K562 (cell line): ENCODE results near the gene NTM. TPM values are rescaled to one million over a fixed set of nuclear protein-coding genes. Genes with fewer than 3 reads are reported as not detected.

Experiments
- ATAC-seq: fragments of 200-7000 bp; cut with Tn5 transposase; 3 replicates; pipeline ENCODE4 v1.9.1; 2020; ENCODE audit warnings: moderate library complexity
- BruUV-seq: library from RNA; stranded (reverse); fragments of 400-500 nt; replicated peaks from 2 replicates; lab custom pipeline; 2021; lab: Mats Ljungman, UMichigan
- CTCF ChIA-PET: fragments of 300-600 bp; formaldehyde crosslinking; extraction: SDS; loops from one replicate; lab custom pipeline; 2021; ENCODE audit warnings: low intra/inter-chr PET ratio; lab: Yijun Ruan, JAX
- POLR2A ChIA-PET: fragments of 300-600, 350-650 bp; sonication (Branson Sonifier 250); formaldehyde crosslinking; extraction: SDS; loops from one replicate; lab custom pipeline; 2021; ENCODE audit warnings: antibody characterized with exemption, inconsistent platforms; lab: Yijun Ruan, JAX
- DNase-seq, 4 experiments: peaks; one replicate each; pipeline versions ENCODE4 v3.0.0 to v3.0.0-alpha.2; 2011 to 2018; ENCODE audit warnings: low spot score in 3 of 4, mixed read lengths in 3 of 4; ENCODE audit errors: extremely low read depth in 1 of 4
- FAIRE-seq: peaks from 2 replicates; lab custom pipeline; 2011; peaks lifted over from hg19 to GRCh38; lab: Jason Lieb, UNC
- H2AFZ ChIP-seq: 2 replicates; pipeline ENCODE4 v1.6.0; 2011; ENCODE audit warnings: low read depth, low read length, control low read depth, inconsistent platforms
- H3K27ac ChIP-seq: fragments of 200-600 bp; 3 replicates; pipeline ENCODE4 v1.8.0; 2011; ENCODE audit warnings: low read depth, mild to moderate bottlenecking, control low read depth, inconsistent platforms, low read length, moderate library complexity, mixed read lengths; ENCODE audit errors: extremely low read depth
- H3K27me3 ChIP-seq, 2 experiments: fragments of 300-600 bp in 1 of 2; 2 replicates in 1 of 2; 3 replicates in 1 of 2; pipeline versions ENCODE4 v1.6.0 to v1.8.0; 2011; ENCODE audit warnings: inconsistent platforms in 2 of 2, low read length in 2 of 2, mild to moderate bottlenecking in 1 of 2, mixed read lengths in 1 of 2, moderate library complexity in 1 of 2; ENCODE audit not compliant: control insufficient read depth in 2 of 2, insufficient read depth in 2 of 2
- H3K36me3 ChIP-seq: fragments of 300-600 bp; 3 replicates; pipeline ENCODE4 v1.8.0; 2011; ENCODE audit warnings: mild to moderate bottlenecking, low read length, inconsistent platforms; ENCODE audit not compliant: control insufficient read depth, insufficient read depth
- H3K4me1 ChIP-seq, 2 experiments: fragments of 200-600 bp in 1 of 2; replicated peaks in 1 of 2; 2 replicates in 1 of 2; 3 replicates in 1 of 2; pipeline versions ENCODE4 v1.5.1 to v1.8.0; 2011; ENCODE audit warnings: inconsistent platforms in 2 of 2, low read length in 2 of 2, mild to moderate bottlenecking in 1 of 2, mixed read lengths in 1 of 2, moderate library complexity in 1 of 2; ENCODE audit not compliant: control insufficient read depth in 2 of 2, insufficient read depth in 2 of 2
- H3K4me2 ChIP-seq: 2 replicates; pipeline ENCODE4 v1.6.1; 2011; ENCODE audit warnings: low read length, control low read depth, inconsistent platforms, mixed read lengths; ENCODE audit not compliant: insufficient read depth
- H3K4me3 ChIP-seq: fragments of 200-600 bp; sonication (generic), shearing (Covaris generic); 2 replicates; pipeline ENCODE4 v1.5.1; 2016; ENCODE audit warnings: control low read depth, inconsistent platforms
- H3K79me2 ChIP-seq: fragments of 200-600 bp; 3 replicates; pipeline ENCODE4 v1.8.0; 2011; ENCODE audit warnings: low read length, inconsistent platforms; ENCODE audit not compliant: control insufficient read depth, insufficient read depth
- H3K9ac ChIP-seq, 2 experiments: 2 replicates each; pipeline versions ENCODE4 v1.6.0 to v1.6.1; 2011; ENCODE audit warnings: low read depth in 2 of 2, low read length in 2 of 2, control low read depth in 1 of 2, inconsistent platforms in 1 of 2, mild to moderate bottlenecking in 1 of 2, mixed read lengths in 1 of 2; ENCODE audit not compliant: insufficient read depth in 1 of 2
- H3K9me1 ChIP-seq: one replicate; pipeline ENCODE4 v1.6.0; 2011; ENCODE audit warnings: inconsistent platforms, mild to moderate bottlenecking, low read length, moderate library complexity; ENCODE audit not compliant: control insufficient read depth, insufficient read depth
- H3K9me3 ChIP-seq: replicated peaks from 2 replicates; pipeline ENCODE4 v1.5.1; 2011; ENCODE audit warnings: low read depth, low read length, inconsistent platforms; ENCODE audit not compliant: control insufficient read depth, insufficient read depth
- H4K20me1 ChIP-seq: replicated peaks from 2 replicates; pipeline ENCODE4 v1.6.1; 2011; ENCODE audit warnings: low read length, inconsistent platforms, mixed read lengths; ENCODE audit not compliant: control insufficient read depth, insufficient read depth
- BDP1 ChIP-seq: IDR thresholded peaks from 3 replicates; pipeline ENCODE4 v1.6.1; 2011; ENCODE audit not compliant: insufficient read length, insufficient read depth
- CHD2 ChIP-seq: IDR thresholded peaks from 2 replicates; pipeline ENCODE4 v1.6.1; 2011; ENCODE audit warnings: low read depth, low read length
- FOXJ2 ChIP-seq: fragments of 200-800 bp; sonication (Bioruptor generic); IDR thresholded peaks from 2 replicates; pipeline ENCODE4 v1.6.1; 2016; ENCODE audit warnings: missing genetic modification characterization, missing compliant biosample characterization
- GTF2E2 ChIP-seq: fragments of 200-800 bp; sonication (Bioruptor generic); IDR thresholded peaks from 2 replicates; pipeline ENCODE4 v1.6.1; 2016; ENCODE audit warnings: missing genetic modification characterization, missing compliant biosample characterization
- GTF2F1 ChIP-seq: IDR thresholded peaks from 2 replicates; pipeline ENCODE4 v1.6.1; 2011; ENCODE audit warnings: low read depth, low read length, improper control_type of control experiment
- ILF3 ChIP-seq: fragments of 450-650 bp; IDR thresholded peaks from 2 replicates; pipeline ENCODE4 v1.6.1; 2018; ENCODE audit warnings: antibody characterized with exemption, mild to moderate bottlenecking, moderate library complexity, borderline replicate concordance
- IRF2 ChIP-seq: sonication (generic); formaldehyde crosslinking; IDR thresholded peaks from 2 replicates; pipeline ENCODE4 v1.8.1; 2022; ENCODE audit warnings: mild to moderate bottlenecking, missing genetic modification reagents
- JUND ChIP-seq, 2 experiments: IDR thresholded peaks; 2 replicates in 1 of 2; 3 replicates in 1 of 2; pipeline ENCODE4 v1.6.1; 2011; ENCODE audit warnings: borderline replicate concordance in 2 of 2, low read depth in 2 of 2, low read length in 2 of 2, improper control_type of control experiment in 1 of 2, missing biosample characterization in 1 of 2, missing genetic modification characterization in 1 of 2, missing genetic modification reagents in 1 of 2
- KLF10 ChIP-seq: fragments of 250-450 bp; sonication (Bioruptor Pico); IDR thresholded peaks from 2 replicates; pipeline ENCODE4 v1.6.1; 2021; ENCODE audit warnings: matching md5 sums
- LCOR ChIP-seq: sonication (generic); formaldehyde crosslinking; IDR thresholded peaks from 2 replicates; pipeline ENCODE4 v1.8.0; 2022; ENCODE audit warnings: mild to moderate bottlenecking, missing genetic modification reagents
- MCM7 ChIP-seq, 2 experiments: fragments of 450-650 bp; IDR thresholded peaks; 2 replicates each; pipeline ENCODE4 v1.6.1; 2016 to 2018
- NFYB ChIP-seq: IDR thresholded peaks from 2 replicates; pipeline ENCODE4 v1.6.1; 2011; ENCODE audit warnings: mild to moderate bottlenecking, moderate library complexity; ENCODE audit not compliant: insufficient read length; ENCODE audit errors: extremely low read depth
- PTBP1 ChIP-seq: fragments of 200-400 bp; formaldehyde crosslinking; IDR thresholded peaks from 2 replicates; pipeline ENCODE4 v1.6.1; 2017; ENCODE audit warnings: low read depth, low read length
- SRSF7 ChIP-seq: fragments of 200-400 bp; formaldehyde crosslinking; optimal IDR thresholded peaks from 2 replicates; pipeline ENCODE3; 2017; ENCODE audit warnings: mild to moderate bottlenecking, low read depth, low read length
- SUPT5H ChIP-seq: fragments of 450-650 bp; IDR thresholded peaks from 2 replicates; pipeline ENCODE4 v1.6.1; 2016
- TCF7 ChIP-seq: sonication (generic); IDR thresholded peaks from 2 replicates; pipeline ENCODE4 v1.6.1; 2016; ENCODE audit warnings: antibody characterized with exemption, borderline replicate concordance
- TEAD4 ChIP-seq, 2 experiments: sonication (generic) in 1 of 2; formaldehyde crosslinking in 1 of 2; IDR thresholded peaks; 2 replicates each; pipeline versions ENCODE4 v1.6.1 to v1.8.0; 2012 to 2022; ENCODE audit warnings: borderline replicate concordance in 1 of 2, inconsistent platforms in 1 of 2, low read length in 1 of 2, mild to moderate bottlenecking in 1 of 2, missing genetic modification reagents in 1 of 2
- ZNF121 ChIP-seq: sonication (generic); formaldehyde crosslinking; conservative IDR thresholded peaks from 2 replicates; pipeline ENCODE4 v1.8.0; 2022; ENCODE audit warnings: missing genetic modification reagents
- ZNF133 ChIP-seq: fragments of 250-450 bp; sonication (Bioruptor Pico); IDR thresholded peaks from 2 replicates; pipeline ENCODE4 v1.4.0; 2020; ENCODE audit warnings: mild to moderate bottlenecking
- ZNF197 ChIP-seq: fragments of 200-800 bp; sonication (Bioruptor generic); IDR thresholded peaks from 2 replicates; pipeline ENCODE4 v1.6.1; 2016; ENCODE audit warnings: low read depth, missing genetic modification characterization, missing compliant biosample characterization
- ZNF644 ChIP-seq: fragments of 200-800 bp; sonication (Bioruptor generic); IDR thresholded peaks from 2 replicates; pipeline ENCODE4 v1.6.1; 2016; ENCODE audit warnings: low read depth, missing genetic modification characterization, missing compliant biosample characterization
- WGBS: fragments of 100-300 bp; shearing (Covaris generic); methylation state at CpG from one replicate; pipeline ENCODE4 v1.1.6; 2016; ENCODE audit warnings: low coverage, mixed read lengths; ENCODE audit not compliant: insufficient coverage; ENCODE audit errors: missing lambda C conversion rate; 5-methylcytosine and 5-hydroxymethylcytosine counted together
- in situ Hi-C: fragments of 300-500 bp; cut with MboI; formaldehyde crosslinking; loops from 4 replicates; pipeline ENCODE4 v1.15.0; 2018; ENCODE audit warnings: inconsistent platforms, mixed read lengths
- intact Hi-C: fragments of 100-400 bp; cut with micrococcal nuclease; formaldehyde crosslinking; loops from 2 replicates; pipeline ENCODE4 v1.14.2; 2022
- polyA plus RNA-seq, 8 experiments: library from polyadenylated mRNA; depleted of rRNA in 4 of 8; stranded (reverse) in 5 of 8; unstranded in 3 of 8; fragments of >200 nt; fragmentation: Nextera tagmentation in 2 of 8; fragmentation: Illumina TruSeq in 1 of 8; extraction: Ambion mirVana in 2 of 8; extraction: Trizol in 1 of 8; gene quantifications; 2 replicates each; pipeline versions ENCODE4 v1.2.1 to v1.2.3, GENCODE V29; 2011 to 2014; ENCODE audit warnings: inconsistent platforms in 1 of 8, missing spikeins in 1 of 8
- total RNA-seq, 7 experiments: library from RNA; depleted of rRNA in 6 of 7; stranded (reverse); fragments of >200 nt in 6 of 7; fragmentation: Illumina TruSeq in 2 of 7; extraction: Trizol in 2 of 7; gene quantifications; 2 replicates each; pipeline versions ENCODE4 v1.2.1 to v1.2.3, GENCODE V29; 2011 to 2021; ENCODE audit warnings: low replicate concordance in 1 of 7
- TF ChIP-seq, protein P1 (sequence below): IDR thresholded peaks from 2 replicates; pipeline ENCODE4 v1.6.1; 2012; ENCODE audit warnings: low read depth, low read length, improper control_type of control experiment, borderline replicate concordance

The NTM gene
- total and polyA plus RNA-seq, 9 of the 15 experiments (the other 6 are each of a cell fraction or from before 2014, with no cell fraction given): not detected

- TF ChIP-seq ZNF644 (no peak), KLF10 (no peak), FOXJ2 (tag) (no peak), ILF3 (no peak), SRSF7 (no peak), ZNF133 (CRISPR knock-in tag) (no peak), TCF7 (no peak)
Observed at GRCh38 chr11:132062031-132062430, 691.6 kb downstream of the NTM start (continued).

DNA sequence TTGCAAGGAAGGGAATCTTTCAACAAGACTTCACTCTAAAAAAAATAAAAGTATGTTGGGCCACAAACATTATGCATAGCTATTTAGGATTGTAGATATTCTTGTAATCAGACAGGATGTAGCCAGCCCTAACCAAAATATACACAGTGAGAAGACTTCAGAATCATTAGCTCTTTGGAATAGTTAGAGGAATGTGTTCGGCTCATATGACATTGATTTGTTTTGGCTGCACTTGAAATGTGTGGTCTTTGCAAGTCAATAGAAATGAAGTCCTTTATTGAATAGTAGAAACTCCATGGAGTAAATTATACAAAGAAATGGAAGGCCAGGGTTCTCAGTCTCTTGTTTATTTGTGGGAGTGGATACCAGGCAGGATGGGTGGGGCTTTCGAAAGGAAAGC is 692.1 kb downstream of the NTM start:
- BruUV-seq: no TSS peak
- no peak overlapping the region for H3K9ac ChIP-seq
- no peak overlapping the region for H3K4me3 ChIP-seq
- H3K27ac ChIP-seq: no peak overlapping the region
- no peak for FAIRE-seq
- no peak overlapping the region for H2AFZ ChIP-seq
- H3K4me2 ChIP-seq: no peak overlapping the region
- H3K36me3 ChIP-seq: no peaks in the 10 kb centered on the region
- TF ChIP-seq CHD2 (no peak), SUPT5H (no peak), JUND (IDR thresholded peaks at IDR 0.05; ENCODE audit: borderline replicate concordance, low read depth, low read length) (no peak), JUND (tag; IDR thresholded peaks at IDR 0.05; ENCODE audit: borderline replicate concordance, low read depth, low read length) (no peak), TEAD4 (IDR thresholded peaks at IDR 0.05; ENCODE audit: low read length) (no peak), TEAD4 (CRISPR knock-in tag; IDR thresholded peaks at IDR 0.05; ENCODE audit: borderline replicate concordance) (no peak), GTF2F1 (no peak), GTF2E2 (tag) (no peak), IRF2 (CRISPR knock-in tag) (no peak), PTBP1 (no peak), ZNF121 (CRISPR knock-in tag) (no peak), ZNF197 (CRISPR knock-in tag) (no peak), BDP1 (no peak), LCOR (no peak), MCM7 (IDR thresholded peaks at IDR 0.05) (no peak), NFYB (no peak)
- TF ChIP-seq, protein P1, sequence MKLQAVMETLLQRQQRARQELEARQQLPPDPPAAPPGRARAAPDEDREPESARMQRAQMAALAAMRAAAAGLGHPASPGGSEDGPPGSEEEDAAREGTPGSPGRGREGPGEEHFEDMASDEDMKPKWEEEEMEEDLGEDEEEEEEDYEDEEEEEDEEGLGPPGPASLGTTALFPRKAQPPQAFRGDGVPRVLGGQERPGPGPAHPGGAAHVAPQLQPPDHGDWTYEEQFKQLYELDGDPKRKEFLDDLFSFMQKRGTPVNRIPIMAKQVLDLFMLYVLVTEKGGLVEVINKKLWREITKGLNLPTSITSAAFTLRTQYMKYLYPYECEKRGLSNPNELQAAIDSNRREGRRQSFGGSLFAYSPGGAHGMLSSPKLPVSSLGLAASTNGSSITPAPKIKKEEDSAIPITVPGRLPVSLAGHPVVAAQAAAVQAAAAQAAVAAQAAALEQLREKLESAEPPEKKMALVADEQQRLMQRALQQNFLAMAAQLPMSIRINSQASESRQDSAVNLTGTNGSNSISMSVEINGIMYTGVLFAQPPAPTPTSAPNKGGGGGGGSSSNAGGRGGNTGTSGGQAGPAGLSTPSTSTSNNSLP: no peak
- TF ChIP-seq, all 486 proteins: peak for 0
- no peaks in the 10 kb centered on the region for H3K9me1 ChIP-seq
- POLR2A ChIA-PET: no interaction called here
- 0% methylated on average over 2 of the region's 2 CpGs for WGBS
- no peak for DNase-seq
- no peak for ATAC-seq
- CTCF ChIA-PET: no interaction called here
- no peaks in the 10 kb centered on the region for H4K20me1 ChIP-seq
- in situ Hi-C loops: no loop called here
- H3K79me2 ChIP-seq: no peaks in the 10 kb centered on the region
- intact Hi-C loops: no loop called here
- H3K9me3 ChIP-seq: 0 out of 2 replicates have a peak, but pooled peaks cover 2% of the 10 kb centered on the region
- H3K27me3 ChIP-seq: no peaks in the 10 kb centered on the region
- no peaks in the 10 kb centered on the region for H3K4me1 ChIP-seq
